ENCODE results near the gene PROKR2.

- TF ChIP-seq YY1 (IDR thresholded peaks at IDR 0.05; ENCODE audit: insufficient read depth, insufficient read length) (no peak), ZNF274 (IDR thresholded peaks at IDR 0.05; ENCODE audit: low read depth, low read length) (no peak)
Observed at GRCh38 chr20:5297280-5298004, 19.3 kb downstream of the PROKR2 start.
